Neural progenitor cell (in vitro differentiated cells): Measurements from ENCODE around the gene ABCC4. TPM values are rescaled to one million over a fixed set of nuclear protein-coding genes. Genes with fewer than 3 reads are reported as not detected.

Source experiments
- DNase-seq: peaks from one replicate; pipeline ENCODE4 v3.0.0-alpha.2; 2016; ENCODE audit warnings: low spot score
- H2AFZ ChIP-seq: fragments of 200-600 bp; sonication (generic); replicated peaks from 2 replicates; pipeline ENCODE4 v1.6.1; 2016; ENCODE audit warnings: antibody characterized with exemption
- H3F3A ChIP-seq: fragments of 200-600 bp; sonication (generic); 2 replicates; pipeline ENCODE4 v1.6.1; 2016; ENCODE audit warnings: antibody characterized with exemption, low read depth
- H3K27ac ChIP-seq: fragments of 200-600 bp; sonication (generic); 2 replicates; pipeline ENCODE4 v1.5.1; 2016; ENCODE audit warnings: mild to moderate bottlenecking
- H3K27me3 ChIP-seq: fragments of 200-600 bp; sonication (generic); 2 replicates; pipeline ENCODE4 v1.6.1; 2016; ENCODE audit warnings: mild to moderate bottlenecking, moderate library complexity
- H3K36me3 ChIP-seq: fragments of 200-600 bp; sonication (generic); 2 replicates; pipeline ENCODE4 v1.5.1; 2016
- H3K4me1 ChIP-seq: fragments of 200-600 bp; sonication (generic); 2 replicates; pipeline ENCODE4 v1.6.1; 2016; ENCODE audit warnings: mixed run types
- H3K4me2 ChIP-seq: fragments of 200-600 bp; sonication (generic); 2 replicates; pipeline ENCODE4 v1.6.1; 2016
- H3K4me3 ChIP-seq: fragments of 200-600 bp; sonication (generic); 2 replicates; pipeline ENCODE4 v1.5.1; 2016
- H3K79me2 ChIP-seq: fragments of 200-600 bp; sonication (generic); 2 replicates; pipeline ENCODE4 v1.6.1; 2016; ENCODE audit warnings: low read depth
- H3K9ac ChIP-seq: fragments of 200-600 bp; sonication (generic); 2 replicates; pipeline ENCODE4 v1.6.1; 2016
- H3K9me3 ChIP-seq: fragments of 200-600 bp; sonication (generic); 2 replicates; pipeline ENCODE4 v1.5.1; 2016; ENCODE audit warnings: low read depth
- H4K20me1 ChIP-seq: fragments of 200-600 bp; sonication (generic); 2 replicates; pipeline ENCODE4 v1.6.1; 2016; ENCODE audit warnings: low read depth
- H3K27ac Mint-ChIP-seq: 3 replicates; pipeline ENCODE4 v1.8.0; 2021; ENCODE audit warnings: mixed read lengths
- H3K27me3 Mint-ChIP-seq: 2 replicates; pipeline ENCODE4 v1.8.0; 2022; ENCODE audit warnings: low read depth, mild to moderate bottlenecking, inconsistent platforms, moderate library complexity, mixed read lengths; ENCODE audit not compliant: insufficient read depth
- H3K36me3 Mint-ChIP-seq: 3 replicates; pipeline ENCODE4 v1.8.0; 2021; ENCODE audit warnings: mixed read lengths
- H3K4me1 Mint-ChIP-seq: 3 replicates; pipeline ENCODE4 v1.8.0; 2021; ENCODE audit warnings: mixed read lengths
- H3K4me3 Mint-ChIP-seq: 3 replicates; pipeline ENCODE4 v1.8.0; 2021; ENCODE audit warnings: mild to moderate bottlenecking, moderate library complexity, mixed read lengths
- H3K9me3 Mint-ChIP-seq: 3 replicates; pipeline ENCODE4 v1.8.0; 2020; ENCODE audit warnings: mixed read lengths
- CTCF ChIP-seq: fragments of 200-600 bp; sonication (generic); IDR thresholded peaks from 2 replicates; pipeline ENCODE4 v1.5.1; 2017; ENCODE audit warnings: antibody characterized with exemption, mild to moderate bottlenecking
- EZH2 ChIP-seq: fragments of 200-600 bp; sonication (generic); IDR thresholded peaks from 2 replicates; pipeline ENCODE4 v1.6.1; 2017; ENCODE audit warnings: antibody characterized with exemption, mild to moderate bottlenecking, moderate library complexity
- EZH2phosphoT487 ChIP-seq: fragments of 200-600 bp; sonication (generic); IDR thresholded peaks from 2 replicates; pipeline ENCODE4 v1.6.1; 2017; ENCODE audit warnings: antibody characterized with exemption
- total RNA-seq: library from RNA; depleted of rRNA; stranded (reverse); fragments of >200 nt; gene quantifications from 2 replicates; pipeline ENCODE4 v1.2.3, GENCODE V29; 2015; ENCODE audit warnings: low replicate concordance

The ABCC4 gene
- total RNA-seq, 1 donor from 2014 or later = 23.6 TPM

GRCh38 chr13:94996445-94996844, 304.8 kb downstream of the ABCC4 start:
- peaks cover 26% of the 10 kb centered on the region for H3K4me1 Mint-ChIP-seq
- no peaks in the 10 kb centered on the region for H3K79me2 ChIP-seq
- no peaks in the 10 kb centered on the region for H3K36me3 ChIP-seq
- no peaks in the 10 kb centered on the region for H3K36me3 Mint-ChIP-seq
- H3K4me3 Mint-ChIP-seq = no peak overlapping the region
- no peak for DNase-seq
- TF ChIP-seq CTCF (no peak), EZH2 (no peak), EZH2phosphoT487 (no peak)
- no peak overlapping the region for H3K4me3 ChIP-seq
- no peaks in the 10 kb centered on the region for H3K9me3 Mint-ChIP-seq
- no peak overlapping the region for H3K4me2 ChIP-seq
- H3K27ac Mint-ChIP-seq = no peak overlapping the region
- peaks cover 10% of the 10 kb centered on the region for H3K4me1 ChIP-seq
- no peak overlapping the region for H3K9ac ChIP-seq
- no peaks in the 10 kb centered on the region for H3K27me3 ChIP-seq
- no peaks in the 10 kb centered on the region for H3K27me3 Mint-ChIP-seq
- peaks cover 6% of the 10 kb centered on the region for H3F3A ChIP-seq
- no peaks in the 10 kb centered on the region for H4K20me1 ChIP-seq
- no peak overlapping the region for H3K27ac ChIP-seq
- H3K9me3 ChIP-seq = no peaks in the 10 kb centered on the region
- H2AFZ ChIP-seq = peak overlapping the region; percentile 50

- Histone ChIP-seq H3K4me3 (no peak overlapping the region), H3F3A (peaks cover 6% of the 10 kb centered on the region), H3K4me1 (peaks cover 10% of the 10 kb centered on the region), H3K27me3 (no peaks in the 10 kb centered on the region), H4K20me1 (no peaks in the 10 kb centered on the region), H3K79me2 (no peaks in the 10 kb centered on the region), H3K27ac (no peak overlapping the region), H3K9me3 (no peaks in the 10 kb centered on the region), H3K4me2 (no peak overlapping the region), H2AFZ (no peak overlapping the region), H3K9ac (no peak overlapping the region), H3K36me3 (no peaks in the 10 kb centered on the region)
- Mint-ChIP-seq H3K9me3 (no peaks in the 10 kb centered on the region), H3K4me3 (no peak overlapping the region), H3K4me1 (peaks cover 26% of the 10 kb centered on the region), H3K36me3 (no peaks in the 10 kb centered on the region), H3K27ac (no peak overlapping the region), H3K27me3 (no peaks in the 10 kb centered on the region)
- TF ChIP-seq CTCF (no peak), EZH2 (no peak), EZH2phosphoT487 (no peak)
- no peak for DNase-seq
Observed at GRCh38 chr13:94994506-94994905, 306.7 kb downstream of the ABCC4 start.

- peaks cover 26% of the 10 kb centered on the region for H3K4me1 Mint-ChIP-seq
- TF ChIP-seq CTCF (no peak), EZH2 (no peak)
Observed at GRCh38 chr13:94993616-94994015, 307.6 kb downstream of the ABCC4 start.

More at GRCh38 chr13:94993616-94994015, 307.6 kb downstream of the ABCC4 start:
- peaks cover 6% of the 10 kb centered on the region for H3F3A ChIP-seq
- no peaks in the 10 kb centered on the region for H4K20me1 ChIP-seq
- no peaks in the 10 kb centered on the region for H3K9me3 ChIP-seq
- no peaks in the 10 kb centered on the region for H3K36me3 ChIP-seq
- no peaks in the 10 kb centered on the region for H3K27me3 ChIP-seq
- Mint-ChIP-seq H3K9me3 (no peaks in the 10 kb centered on the region), H3K27me3 (no peaks in the 10 kb centered on the region), H3K27ac (no peak overlapping the region), H3K4me3 (no peak overlapping the region), H3K36me3 (no peaks in the 10 kb centered on the region)
- DNase-seq = no peak
- no peak overlapping the region for H3K27ac ChIP-seq
- no peak overlapping the region for H3K4me3 ChIP-seq
- no peak overlapping the region for H2AFZ ChIP-seq
- H3K4me2 ChIP-seq = no peak overlapping the region
- H3K4me1 ChIP-seq = peaks cover 10% of the 10 kb centered on the region
- no peak overlapping the region for H3K9ac ChIP-seq
- no peaks in the 10 kb centered on the region for H3K79me2 ChIP-seq
